Measurements from ENCODE around the gene BCL6. TPM values are rescaled to one million over a fixed set of nuclear protein-coding genes. Genes with fewer than 3 reads are reported as not detected.
A peak's percentile ranks its signal among the peaks of the same experiment; 100 is the strongest.

Gene BCL6
- total RNA-seq, 1 donor = 19.7 TPM

DNA sequence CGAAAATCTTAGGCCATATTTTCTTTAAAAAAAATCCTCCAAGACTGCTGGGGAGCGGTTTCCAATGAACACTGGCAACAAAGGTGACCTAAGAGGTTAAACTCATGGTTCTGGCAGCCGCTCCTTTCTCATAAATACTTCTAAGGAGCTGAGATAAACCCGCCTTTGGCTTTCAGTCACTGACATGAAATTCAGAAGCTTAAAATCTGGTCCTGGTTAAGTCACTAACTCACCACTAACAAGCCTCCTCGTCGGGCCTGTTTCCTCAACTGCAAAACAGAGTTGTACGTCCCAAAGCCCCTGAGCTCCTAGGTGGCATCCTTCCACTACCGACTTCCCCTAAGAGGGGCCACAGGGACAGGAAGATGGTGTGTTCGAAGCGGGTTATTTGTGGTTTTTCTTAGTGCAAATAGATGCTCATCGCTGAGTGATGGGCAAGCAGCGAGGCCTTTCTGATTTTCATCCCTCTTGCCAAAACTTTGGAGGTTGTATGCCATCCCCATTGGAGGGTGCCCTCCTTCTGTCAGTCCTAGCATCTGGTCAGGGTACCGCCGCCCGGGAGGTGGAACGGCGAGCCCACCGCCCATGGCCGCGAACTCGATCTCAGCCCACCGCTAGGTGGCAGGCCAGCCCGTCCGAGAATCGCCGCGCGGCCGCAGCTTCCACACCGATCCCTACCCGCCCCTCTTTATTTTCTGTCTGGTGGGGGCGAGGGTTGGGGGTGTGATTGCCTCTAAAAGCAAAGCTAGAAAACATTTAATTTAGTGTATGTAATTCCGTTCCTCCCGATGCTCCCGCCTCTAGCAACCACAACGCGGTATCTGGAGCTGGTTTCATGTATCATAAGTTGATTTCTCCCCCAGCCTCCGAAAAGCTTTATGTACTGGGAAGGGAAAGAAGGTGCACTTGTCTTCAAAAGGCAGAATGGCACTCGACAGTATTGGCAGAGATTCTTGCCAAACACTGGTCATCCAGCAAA is 4.6 kb downstream of the BCL6 start:
- peak in 2 of 3 donors; percentile 55 to 60 for DNase-seq (ENCODE audit: low read depth in 2 of 3, low spot score in 2 of 3)

DNA sequence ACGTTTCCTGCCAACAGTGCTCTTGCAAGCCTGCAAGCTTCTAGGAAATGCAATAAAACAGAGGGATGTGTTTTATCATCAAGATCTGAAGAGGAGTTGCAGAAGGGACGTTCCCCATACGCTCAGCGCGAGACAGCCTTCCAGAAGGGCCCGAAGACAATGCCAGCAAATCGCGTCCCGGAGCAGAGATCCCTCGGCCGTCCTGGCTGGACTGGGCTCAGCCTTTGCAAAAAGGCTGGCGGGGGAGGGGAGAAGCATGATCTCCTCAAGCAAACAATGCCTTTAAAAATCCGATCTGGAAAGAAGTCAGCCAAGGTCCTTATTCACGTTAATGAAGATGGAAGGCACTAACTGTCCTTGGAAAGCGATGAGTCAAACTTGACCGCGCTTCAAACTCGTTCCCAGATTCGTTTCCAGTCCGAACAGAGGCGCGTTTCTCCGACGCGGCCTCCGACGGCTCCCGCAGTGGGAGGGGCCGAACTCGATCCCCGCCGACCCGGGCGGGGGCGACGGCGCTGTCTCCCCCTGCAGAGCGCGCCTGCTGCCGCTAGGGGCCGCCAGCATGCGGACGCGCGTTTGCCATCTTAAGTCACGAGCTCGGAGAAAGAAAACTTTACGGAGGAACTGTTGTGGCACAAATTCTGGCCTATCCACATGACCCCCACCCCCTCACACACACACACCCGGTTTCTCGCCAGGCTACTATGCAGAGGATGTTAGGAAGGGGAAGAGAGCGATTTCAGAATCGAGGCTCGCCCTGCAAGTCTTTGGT is 5.5 kb downstream of the BCL6 start:
- peak; percentile 65 to 86 (median 84) for DNase-seq (ENCODE audit: low read depth in 2 of 3, low spot score in 2 of 3)

DNA sequence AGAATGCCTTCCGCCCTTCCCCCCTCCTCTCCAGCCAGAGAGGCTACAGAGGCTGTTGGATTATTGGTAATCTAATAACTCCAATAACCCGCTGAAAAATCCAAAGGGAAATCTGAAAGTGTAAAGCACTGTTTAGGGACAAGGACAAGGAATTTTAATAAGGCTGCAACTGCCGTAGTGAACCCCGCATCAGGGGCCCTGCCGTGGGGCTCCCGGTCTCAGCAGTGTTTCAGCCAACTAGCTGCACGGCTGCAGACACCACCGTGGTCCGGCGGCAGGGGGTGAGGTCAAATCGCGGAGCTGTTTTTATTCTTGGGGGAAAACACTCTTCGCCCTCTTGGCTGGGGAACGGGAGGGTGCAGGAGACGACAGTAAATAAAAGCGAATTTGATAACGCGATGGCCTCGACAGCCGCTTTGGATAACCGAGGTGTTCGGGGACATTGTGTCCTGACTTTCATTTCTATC is 6.1 kb downstream of the BCL6 start:
- DNase-seq (ENCODE audit: low read depth in 2 of 3, low spot score in 2 of 3) = peak in 1 of 3 donors; percentile 32

DNA sequence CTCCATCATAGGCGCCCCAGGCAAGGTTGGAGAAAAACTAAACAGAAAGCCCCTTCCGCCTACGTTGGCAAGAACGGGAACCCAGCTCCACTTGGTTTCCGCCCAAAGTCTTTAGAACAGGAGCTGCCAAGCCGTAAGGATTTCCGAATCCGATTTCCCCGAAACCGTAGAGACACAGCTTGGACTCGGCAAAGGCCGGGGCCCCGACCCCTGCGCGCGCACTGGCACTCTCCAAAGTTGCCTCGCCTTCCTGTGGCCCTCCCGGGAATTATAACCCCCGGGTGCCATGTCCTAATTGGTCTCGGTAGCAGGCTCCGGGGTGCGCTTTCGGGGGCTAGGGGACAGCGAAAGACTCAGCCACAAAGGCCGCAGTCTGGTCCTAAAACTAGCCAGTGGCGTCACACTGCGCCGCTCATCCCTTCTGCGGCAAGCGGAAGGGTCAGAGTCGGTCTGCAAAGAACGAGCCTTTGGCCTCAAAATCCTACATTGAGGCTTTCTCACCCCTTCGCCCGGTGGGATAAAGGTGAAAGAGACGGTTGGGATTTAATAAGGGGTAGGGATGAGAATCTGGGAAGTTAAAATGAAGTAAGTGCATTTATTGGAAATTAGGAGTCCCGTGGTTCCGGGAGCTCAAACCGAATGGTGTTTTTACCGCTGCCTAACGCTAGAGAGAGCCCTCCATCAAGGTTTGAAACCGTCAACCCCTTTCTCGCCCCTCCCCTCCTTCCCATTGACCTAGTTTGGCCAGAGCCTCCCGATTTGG is 6.8 kb downstream of the BCL6 start:
- peak in 2 of 3 donors; percentile 49 to 80 for DNase-seq (ENCODE audit: low read depth in 2 of 3, low spot score in 2 of 3)

DNA sequence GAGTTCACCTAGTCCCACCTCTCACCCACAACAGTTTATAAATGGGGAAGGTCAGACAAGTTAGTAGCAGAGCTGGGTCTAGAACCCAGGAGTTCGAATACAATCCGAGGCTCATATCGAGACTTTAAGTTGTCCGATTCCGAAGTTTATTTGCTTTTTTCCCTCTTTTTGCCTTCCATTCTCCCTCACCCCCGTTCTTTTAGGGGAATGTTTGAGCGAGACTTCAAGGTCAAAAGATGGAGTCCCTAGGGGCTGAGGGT is 7.3 kb downstream of the BCL6 start:
- DNase-seq (ENCODE audit: low read depth in 2 of 3, low spot score in 2 of 3) = no peak

DNA sequence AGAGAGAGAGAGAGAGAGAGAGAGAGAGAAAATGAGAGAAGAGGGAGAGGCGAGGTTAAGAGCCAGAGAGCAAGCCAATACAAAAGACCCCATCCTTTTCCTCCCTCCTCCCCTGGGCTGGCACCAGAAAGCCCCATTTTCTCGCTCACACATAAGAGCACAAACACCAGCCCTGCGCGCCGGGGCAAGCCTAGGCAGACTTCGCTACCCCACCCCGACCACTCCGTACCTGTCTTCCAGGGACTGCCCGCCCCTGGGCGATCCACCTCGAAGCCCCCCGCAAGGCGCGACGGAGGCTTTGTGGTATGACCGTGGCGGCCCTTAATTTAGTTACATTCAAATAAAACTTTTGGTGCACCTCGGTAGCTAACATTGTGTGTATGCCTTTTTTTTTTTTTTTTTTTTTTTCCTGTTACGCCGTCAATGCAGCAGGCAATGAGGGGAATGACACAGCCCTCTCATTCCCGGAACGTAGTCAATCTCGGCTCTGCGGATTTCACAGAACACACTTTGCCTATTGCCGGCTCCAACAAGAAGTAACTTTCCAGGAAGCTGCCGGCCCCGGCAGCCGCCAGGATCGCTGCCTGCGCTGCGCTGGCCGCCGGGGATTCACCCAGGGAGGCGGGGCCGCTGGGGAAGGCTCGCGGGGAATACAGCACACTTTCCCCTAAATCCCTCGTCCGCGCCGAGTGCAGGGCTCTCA is 7.7 kb downstream of the BCL6 start:
- peak in 1 of 3 donors; percentile 63 for DNase-seq (ENCODE audit: low read depth in 2 of 3, low spot score in 2 of 3)

DNA sequence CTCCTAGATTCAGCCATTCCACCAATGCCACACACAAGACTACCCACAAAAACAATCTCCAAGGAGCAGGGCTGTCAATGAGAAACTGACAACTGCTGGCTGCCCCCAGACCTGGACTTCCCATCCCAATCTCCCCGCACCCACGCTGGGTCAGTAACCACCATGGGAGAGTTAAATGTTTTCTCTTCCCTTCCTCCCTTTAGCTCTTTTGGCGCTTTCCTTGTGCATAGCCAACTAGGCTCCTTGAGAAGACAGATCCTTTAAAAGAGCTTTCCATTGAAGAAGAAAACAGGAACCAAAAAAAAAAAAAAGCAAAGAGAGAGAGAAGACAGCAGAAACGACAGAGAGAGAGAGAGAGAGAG is 8.3 kb downstream of the BCL6 start:
- DNase-seq (ENCODE audit: low read depth in 2 of 3, low spot score in 2 of 3) = no peak

DNA sequence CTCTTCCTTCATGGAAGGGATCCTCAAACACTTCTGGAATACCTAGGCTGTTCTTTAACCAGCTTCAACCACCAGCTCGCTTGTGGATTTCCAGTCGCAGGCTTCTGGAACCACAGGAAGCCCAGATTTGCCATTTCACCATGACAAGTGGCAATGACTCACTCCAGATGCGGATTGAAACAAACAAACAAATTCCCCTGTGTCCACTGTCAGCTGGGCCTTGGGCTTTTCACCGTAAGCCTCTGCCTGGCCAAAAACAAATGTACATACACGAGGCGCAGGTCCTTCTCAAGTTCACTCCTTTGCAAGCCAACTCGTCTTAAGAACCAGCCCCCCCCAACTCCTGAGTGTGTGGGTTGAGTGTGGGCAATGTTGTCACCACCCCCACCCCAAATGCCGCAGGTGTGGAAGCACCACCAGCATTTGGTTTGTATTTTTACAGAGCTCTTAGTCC is 8.8 kb downstream of the BCL6 start:
- DNase-seq (ENCODE audit: low read depth in 2 of 3, low spot score in 2 of 3) = peak in 1 of 3 donors; percentile 54

DNA sequence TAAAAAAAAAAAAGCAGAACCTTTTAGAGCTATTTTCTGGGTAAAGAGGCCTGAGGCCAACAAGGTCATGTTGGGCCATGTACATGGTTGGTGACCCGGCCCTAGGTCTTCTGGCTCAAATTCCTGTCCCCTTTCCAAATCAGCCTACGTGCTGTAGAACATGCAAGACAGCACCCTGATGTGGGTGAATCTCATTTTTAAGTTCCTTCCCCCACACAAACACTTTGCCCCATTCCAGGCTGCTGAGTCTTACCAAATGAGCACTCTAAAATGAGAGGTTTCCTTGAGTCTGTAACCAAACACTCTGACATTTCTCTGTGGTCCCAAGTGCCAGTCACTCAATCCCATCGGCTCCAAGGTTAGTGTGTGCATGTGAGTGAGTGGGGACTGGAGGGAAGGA is 9.4 kb downstream of the BCL6 start:
- no peak for DNase-seq (ENCODE audit: low read depth in 2 of 3, low spot score in 2 of 3)

DNA sequence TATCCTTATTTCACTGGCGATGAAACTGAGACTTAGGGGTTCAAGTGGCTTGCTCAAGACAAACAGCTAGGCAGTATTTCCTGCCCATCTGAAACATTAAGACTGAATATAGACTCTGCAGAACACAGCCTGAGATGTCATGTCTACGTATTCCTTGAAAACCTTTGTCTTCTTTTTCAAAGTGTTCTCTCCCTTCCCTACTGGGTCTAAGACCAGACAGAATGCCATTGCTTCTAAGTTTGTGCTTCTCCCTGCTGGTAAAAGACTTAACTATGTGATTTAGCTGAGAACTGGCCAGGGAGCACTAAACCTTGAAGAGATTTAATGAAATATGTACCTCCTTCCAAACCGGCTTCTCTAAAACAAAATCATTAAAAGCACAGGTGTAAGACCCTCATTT is 9.9 kb downstream of the BCL6 start:
- no peak for DNase-seq (ENCODE audit: low read depth in 2 of 3, low spot score in 2 of 3)

DNA sequence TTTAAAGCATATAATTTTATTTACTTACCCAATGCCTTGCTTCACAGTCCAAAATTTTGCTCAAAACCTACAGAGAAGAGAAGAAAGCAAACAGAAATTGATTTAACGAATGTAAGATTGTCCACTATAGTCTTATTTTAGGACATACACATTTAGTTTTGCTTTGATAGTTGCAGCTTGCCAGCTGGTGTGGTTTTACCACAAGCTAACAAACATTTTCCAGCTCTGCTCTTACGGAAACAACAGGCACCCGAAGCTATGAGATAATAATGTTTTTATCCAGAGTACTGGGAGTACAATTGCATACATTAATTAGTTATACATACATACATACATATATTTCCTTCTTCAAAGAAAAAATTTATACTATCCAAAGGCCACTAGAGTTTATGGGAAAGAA is 10.4 kb downstream of the BCL6 start:
- DNase-seq (ENCODE audit: low read depth in 2 of 3, low spot score in 2 of 3) = no peak

DNA sequence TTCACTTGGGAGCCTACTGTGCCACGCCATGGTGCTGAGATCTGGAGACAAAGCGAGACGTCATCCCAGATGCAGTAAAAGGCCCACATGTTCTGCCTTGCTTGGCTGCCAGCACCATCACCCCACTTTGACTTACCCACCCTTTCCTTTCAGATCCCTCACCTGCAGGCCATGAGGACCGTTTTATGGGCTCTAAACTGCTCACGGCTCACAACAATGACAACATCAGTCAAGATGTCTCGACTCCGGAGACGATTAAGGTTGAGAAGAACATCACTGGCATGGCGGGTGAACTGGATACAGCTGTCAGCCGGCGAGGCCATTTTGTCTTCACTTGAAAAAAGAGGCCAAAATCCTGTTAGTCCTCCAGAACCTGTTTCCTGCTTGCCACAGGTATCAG is 11.9 kb downstream of the BCL6 start:
- no peak for DNase-seq (ENCODE audit: low read depth in 2 of 3, low spot score in 2 of 3)

DNA sequence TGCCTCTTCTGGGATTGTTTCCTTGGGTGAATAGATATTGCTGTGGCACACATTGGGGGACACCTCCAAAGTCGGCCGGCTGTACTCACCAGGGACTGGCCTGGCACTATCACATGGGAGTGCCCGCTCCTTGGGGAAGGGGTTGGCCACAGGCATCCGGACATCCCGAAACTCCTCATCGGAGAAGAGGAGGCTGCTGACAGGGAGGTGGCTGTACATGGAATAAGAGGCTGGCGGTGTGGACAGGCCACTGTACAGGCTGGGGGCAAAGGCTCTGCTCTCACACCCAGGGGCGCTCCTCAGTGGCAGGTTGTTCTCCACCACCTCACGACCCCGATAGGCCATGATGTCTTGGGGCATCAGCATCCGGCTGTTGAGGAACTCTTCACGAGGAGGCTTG is 15.7 kb downstream of the BCL6 start:
- no peak for DNase-seq (ENCODE audit: low read depth in 2 of 3, low spot score in 2 of 3)

DNA sequence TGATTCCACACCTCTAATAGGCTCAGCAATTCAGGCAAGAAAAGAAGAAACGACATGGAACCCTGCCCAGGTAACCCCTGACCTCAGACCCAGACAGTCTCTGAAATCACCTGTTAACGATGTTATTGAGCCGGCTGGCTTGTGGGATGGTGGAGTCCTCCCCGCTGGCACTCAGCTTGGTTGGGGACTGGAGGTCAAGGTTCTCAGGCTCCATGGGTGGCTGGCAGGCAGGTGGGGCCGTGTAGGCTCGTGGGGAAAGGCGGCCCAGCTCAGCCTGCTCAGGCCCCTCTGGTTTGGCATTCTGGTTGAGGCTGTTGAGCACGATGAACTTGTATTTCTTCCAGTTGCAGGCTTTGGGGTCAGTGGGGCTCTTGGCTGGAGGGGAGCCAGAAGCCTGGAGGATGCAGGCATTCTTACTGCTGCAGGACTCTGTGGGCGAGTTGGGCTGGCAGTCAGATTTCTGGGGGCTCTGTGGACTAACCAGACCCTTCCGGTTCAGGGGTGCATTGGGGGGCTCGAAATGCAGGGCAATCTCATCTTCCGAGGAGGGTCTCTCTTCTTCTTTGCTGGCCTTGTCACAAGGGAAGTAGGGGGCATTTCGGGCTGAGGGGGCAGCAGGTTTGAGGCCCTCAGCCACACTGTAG is 16.2 kb downstream of the BCL6 start:
- no peak for DNase-seq (ENCODE audit: low read depth in 2 of 3, low spot score in 2 of 3)

DNA sequence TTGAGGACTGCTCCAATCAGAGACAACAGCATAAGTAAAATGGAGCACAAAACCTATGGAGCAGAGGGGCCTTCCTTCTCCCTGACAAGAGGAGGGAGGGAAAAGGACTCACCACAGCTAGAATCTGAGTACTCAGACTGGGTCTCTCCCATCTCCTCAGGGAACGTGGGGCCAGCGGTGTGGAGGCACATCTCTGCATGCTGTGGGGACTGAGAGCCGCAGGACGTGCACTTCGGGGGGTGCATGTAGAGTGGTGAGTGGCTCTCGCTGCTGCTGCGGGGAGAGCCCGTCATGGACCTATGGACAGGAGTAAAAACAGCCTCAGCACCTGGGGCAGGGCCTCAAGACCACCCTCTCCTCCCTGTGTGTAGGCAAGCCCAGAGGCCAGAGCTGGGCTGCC is 17.0 kb downstream of the BCL6 start:
- no peak for DNase-seq (ENCODE audit: low read depth in 2 of 3, low spot score in 2 of 3)

DNA sequence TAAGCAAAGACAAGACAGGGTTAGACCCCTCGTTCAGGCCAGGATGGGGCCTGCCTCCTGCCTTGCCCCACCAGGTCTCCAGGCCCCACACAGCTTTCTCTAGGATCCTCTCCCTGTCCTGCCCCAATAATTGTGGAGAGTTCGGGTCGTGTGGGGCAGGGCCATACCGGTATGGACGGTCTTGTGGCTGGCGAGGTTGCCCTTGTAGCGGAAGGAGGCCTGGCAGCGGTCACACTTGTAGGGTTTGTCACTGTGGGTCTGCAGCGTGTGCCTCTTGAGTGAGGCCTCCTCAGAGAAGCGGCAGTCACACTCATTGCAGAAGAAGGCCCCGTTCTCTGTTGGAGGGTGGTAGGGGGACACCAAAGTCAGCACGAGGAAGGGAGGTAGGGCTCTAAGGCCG is 18.7 kb downstream of the BCL6 start:
- no peak for DNase-seq (ENCODE audit: low read depth in 2 of 3, low spot score in 2 of 3)

DNA sequence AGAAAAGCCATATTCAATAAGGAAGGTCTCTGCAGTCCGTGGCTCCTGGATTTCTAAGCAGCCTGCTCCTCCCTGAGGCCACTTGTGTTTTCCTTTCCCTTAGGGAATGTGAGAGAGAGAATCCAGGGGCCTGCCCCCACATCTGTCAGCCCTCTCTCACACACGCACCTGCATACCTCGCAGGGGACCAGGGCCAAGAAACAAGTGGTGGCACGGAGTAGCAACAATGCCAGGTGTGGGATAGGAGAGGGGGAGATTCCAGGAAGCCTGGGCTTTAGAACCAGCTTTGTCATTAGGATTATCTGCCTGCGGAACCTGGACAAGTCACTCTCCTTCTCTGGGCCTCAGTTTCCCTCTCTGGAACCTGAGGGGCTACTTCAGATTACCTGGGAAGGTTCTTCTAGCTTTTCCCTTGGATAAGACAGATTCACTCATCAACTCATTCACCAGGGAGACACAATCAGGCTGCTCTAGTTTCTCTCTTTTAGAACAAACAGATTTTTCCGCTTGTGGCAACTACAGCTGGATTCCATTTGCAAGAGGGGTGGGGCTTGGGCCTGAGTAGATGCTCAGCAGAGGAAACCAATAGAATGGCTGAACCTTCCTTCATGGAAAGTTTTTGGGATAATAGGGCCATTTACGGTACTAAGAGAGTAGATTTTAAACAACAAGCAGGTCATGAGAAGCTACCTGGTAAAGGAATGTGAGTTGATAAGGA is 19.5 kb downstream of the BCL6 start:
- no peak for DNase-seq (ENCODE audit: low read depth in 2 of 3, low spot score in 2 of 3)

DNA sequence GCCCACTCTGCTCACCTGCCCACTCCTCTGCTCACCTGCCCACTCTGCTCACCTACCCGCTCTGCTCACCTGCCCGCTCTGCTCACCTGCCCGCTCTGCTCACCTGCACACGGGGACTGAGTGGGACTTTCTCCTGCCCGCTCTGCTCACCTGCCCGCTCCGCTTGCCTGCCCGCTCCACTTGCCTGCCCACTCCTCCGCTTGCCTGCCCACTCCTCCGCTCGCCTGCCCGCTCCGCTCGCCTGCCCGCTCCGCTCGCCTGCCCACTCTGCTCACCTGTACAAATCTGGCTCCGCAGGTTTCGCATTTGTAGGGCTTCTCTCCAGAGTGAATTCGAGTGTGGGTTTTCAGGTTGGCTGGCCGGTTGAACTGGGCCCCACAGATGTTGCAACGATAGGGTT is 20.0 kb downstream of the BCL6 start:
- no peak for DNase-seq (ENCODE audit: low read depth in 2 of 3, low spot score in 2 of 3)

DNA sequence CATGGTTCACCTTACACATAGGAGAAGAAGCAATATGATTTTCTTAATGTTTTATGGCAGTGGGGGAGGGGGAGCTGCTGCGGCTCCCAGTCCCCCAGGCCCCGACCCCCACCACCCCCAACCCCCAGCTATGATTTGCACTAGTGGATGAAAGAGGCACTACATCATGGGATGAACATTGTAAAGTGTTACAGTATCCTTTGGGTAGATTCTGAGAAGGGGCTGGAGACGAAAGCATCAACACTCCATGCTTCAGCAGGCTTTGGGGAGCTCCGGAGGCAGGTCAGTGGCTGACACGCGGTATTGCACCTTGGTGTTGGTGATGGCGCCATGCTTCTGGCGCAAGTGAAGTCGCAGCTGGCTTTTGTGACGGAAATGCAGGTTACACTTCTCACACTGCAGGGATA is 23.1 kb downstream of the BCL6 start:
- DNase-seq (ENCODE audit: low read depth in 2 of 3, low spot score in 2 of 3) = no peak

Data from hematopoietic multipotent progenitor cell (in vitro differentiated cells).